H1 (cell line): Measurements from ENCODE around the gene ARMC9. TPM values are rescaled to one million over a fixed set of nuclear protein-coding genes. Genes with fewer than 3 reads are reported as not detected.

ENCODE experiments used
- CTCF ChIA-PET: fragments of 300-600 bp; sonication (Branson Sonifier 250); formaldehyde crosslinking; loops from one replicate; lab custom pipeline; 2021; ENCODE audit not compliant: partially characterized antibody; lab: Charles Lee
- POLR2A ChIA-PET: fragments of 300-600 bp; sonication (Branson Sonifier 250); formaldehyde crosslinking; loops from one replicate; lab custom pipeline; 2021; ENCODE audit warnings: inconsistent platforms; ENCODE audit not compliant: partially characterized antibody; lab: Charles Lee
- DNase-seq, 2 experiments: peaks; one replicate each; pipeline versions ENCODE4 v3.0.0 to v3.0.0-alpha.2; 2010 to 2022; ENCODE audit warnings: low spot score in 2 of 2, low read depth in 1 of 2, mixed read lengths in 1 of 2
- FAIRE-seq: peaks from 2 replicates; lab custom pipeline; 2011; peaks lifted over from hg19 to GRCh38; lab: Jason Lieb, UNC
- H2AFZ ChIP-seq: 2 replicates; pipeline ENCODE4 v1.8.1; 2012; ENCODE audit warnings: low read length, inconsistent platforms
- H2AK5ac ChIP-seq: 2 replicates; pipeline ENCODE4 v1.6.1; 2013; ENCODE audit warnings: low read depth, low read length
- H2BK120ac ChIP-seq: replicated peaks from 2 replicates; pipeline ENCODE3; 2013; ENCODE audit warnings: low read depth, low read length, inconsistent platforms
- H2BK12ac ChIP-seq: 2 replicates; pipeline ENCODE4 v1.6.1; 2013; ENCODE audit warnings: low read depth, low read length
- H2BK15ac ChIP-seq: 2 replicates; pipeline ENCODE4 v1.6.1; 2013; ENCODE audit warnings: low read length
- H2BK20ac ChIP-seq: 2 replicates; pipeline ENCODE4 v1.6.1; 2013; ENCODE audit warnings: low read length
- H2BK5ac ChIP-seq: 2 replicates; pipeline ENCODE4 v1.6.1; 2013; ENCODE audit warnings: low read depth, low read length
- H3K14ac ChIP-seq: 2 replicates; pipeline ENCODE4 v1.6.1; 2013; ENCODE audit warnings: inconsistent platforms; ENCODE audit not compliant: insufficient read length
- H3K18ac ChIP-seq: 2 replicates; pipeline ENCODE4 v1.6.1; 2013; ENCODE audit warnings: low read length; ENCODE audit errors: extremely low read depth
- H3K23ac ChIP-seq: 2 replicates; pipeline ENCODE4 v1.6.1; 2013; ENCODE audit warnings: inconsistent platforms; ENCODE audit not compliant: insufficient read length
- H3K23me2 ChIP-seq: 2 replicates; pipeline ENCODE4 v1.6.1; 2013; ENCODE audit warnings: low read depth, low read length
- H3K27ac ChIP-seq: 2 replicates; pipeline ENCODE4 v1.6.1; 2011; ENCODE audit warnings: low read depth, low read length, inconsistent platforms
- H3K27me3 ChIP-seq, 4 experiments: replicated peaks in 1 of 4; 1 replicate in 1 of 4; 2 replicates in 3 of 4; pipeline versions ENCODE4 v1.6.1 to v1.8.1; 2011 to 2013; ENCODE audit warnings: low read length in 3 of 4, mild to moderate bottlenecking in 3 of 4, inconsistent platforms in 2 of 4, mixed read lengths in 2 of 4, moderate library complexity in 1 of 4; ENCODE audit not compliant: control insufficient read depth in 3 of 4, insufficient read depth in 3 of 4; ENCODE audit errors: extremely low read depth in 1 of 4
- H3K36me3 ChIP-seq, 4 experiments: 2 replicates each; pipeline versions ENCODE4 v1.6.1 to v1.8.1; 2011 to 2013; ENCODE audit warnings: mild to moderate bottlenecking in 4 of 4, low read length in 3 of 4, moderate library complexity in 2 of 4, control low read depth in 1 of 4, inconsistent platforms in 1 of 4; ENCODE audit not compliant: insufficient read depth in 4 of 4, control insufficient read depth in 2 of 4
- H3K4ac ChIP-seq: replicated peaks from 2 replicates; pipeline ENCODE3; 2013; ENCODE audit warnings: low read length, low read depth, mixed read lengths, inconsistent platforms; ENCODE audit not compliant: insufficient read length
- H3K4me1 ChIP-seq, 4 experiments: replicated peaks in 1 of 4; 1 replicate in 1 of 4; 2 replicates in 3 of 4; pipeline versions ENCODE4 v1.6.1 to v1.8.1; 2011 to 2013; ENCODE audit warnings: low read length in 3 of 4, inconsistent platforms in 2 of 4, mixed read lengths in 1 of 4; ENCODE audit not compliant: insufficient read depth in 4 of 4, control insufficient read depth in 3 of 4
- H3K4me2 ChIP-seq, 2 experiments: 2 replicates each; pipeline versions ENCODE4 v1.6.1 to v1.8.1; 2011 to 2013; ENCODE audit warnings: low read depth in 2 of 2, low read length in 2 of 2, control low read depth in 1 of 2, inconsistent platforms in 1 of 2, mild to moderate bottlenecking in 1 of 2; ENCODE audit not compliant: insufficient read depth in 1 of 2
- H3K4me3 ChIP-seq, 4 experiments: fragments of 200-600, 300-600 bp in 1 of 4; sonication (generic), shearing (Covaris generic), sonication (Bioruptor Twin) in 1 of 4; 2 replicates each; pipeline versions ENCODE4 v1.5.1 to v1.8.1; 2011 to 2016; ENCODE audit warnings: low read length in 4 of 4, low read depth in 3 of 4, control low read depth in 2 of 4, inconsistent platforms in 2 of 4, mild to moderate bottlenecking in 2 of 4, mixed read lengths in 1 of 4, moderate library complexity in 1 of 4; ENCODE audit not compliant: insufficient read depth in 2 of 4; ENCODE audit errors: extremely low read depth in 1 of 4
- H3K56ac ChIP-seq: replicated peaks from 2 replicates; pipeline ENCODE3; 2013; ENCODE audit warnings: low read depth, mild to moderate bottlenecking, mixed read lengths, low read length, inconsistent platforms; ENCODE audit not compliant: insufficient read length
- H3K79me1 ChIP-seq: 2 replicates; pipeline ENCODE4 v1.6.1; 2013; ENCODE audit warnings: low read depth, low read length, control low read depth
- H3K79me2 ChIP-seq, 2 experiments: 2 replicates each; pipeline versions ENCODE4 v1.6.1 to v1.8.1; 2012 to 2013; ENCODE audit warnings: low read length in 2 of 2, mild to moderate bottlenecking in 2 of 2, inconsistent platforms in 1 of 2; ENCODE audit not compliant: insufficient read depth in 2 of 2, control insufficient read depth in 1 of 2
- H3K9ac ChIP-seq, 4 experiments: replicated peaks in 1 of 4; 1 replicate in 1 of 4; 2 replicates in 3 of 4; pipeline versions ENCODE4 v1.6.1 to v1.8.1; 2011 to 2013; ENCODE audit warnings: low read depth in 3 of 4, low read length in 3 of 4, control low read depth in 2 of 4, mild to moderate bottlenecking in 2 of 4, moderate library complexity in 2 of 4, inconsistent platforms in 1 of 4; ENCODE audit errors: extremely low read depth in 1 of 4
- H3K9me3 ChIP-seq, 2 experiments: 2 replicates each; pipeline versions ENCODE4 v1.6.1 to v1.8.1; 2012 to 2013; ENCODE audit warnings: mild to moderate bottlenecking in 2 of 2, moderate library complexity in 2 of 2, control low read depth in 1 of 2, inconsistent platforms in 1 of 2, low read depth in 1 of 2, low read length in 1 of 2, mixed read lengths in 1 of 2; ENCODE audit not compliant: insufficient read depth in 2 of 2
- H4K20me1 ChIP-seq, 2 experiments: replicated peaks in 1 of 2; 2 replicates each; pipeline versions ENCODE3 to v1.8.1; 2011 to 2013; ENCODE audit warnings: inconsistent platforms in 2 of 2, low read length in 2 of 2, mild to moderate bottlenecking in 1 of 2; ENCODE audit not compliant: insufficient read depth in 2 of 2, control insufficient read depth in 1 of 2
- H4K5ac ChIP-seq: 2 replicates; pipeline ENCODE4 v1.6.1; 2013; ENCODE audit warnings: low read length, low read depth, mixed read lengths, inconsistent platforms; ENCODE audit not compliant: insufficient read length
- H4K8ac ChIP-seq: 2 replicates; pipeline ENCODE4 v1.8.0; 2013; ENCODE audit warnings: mild to moderate bottlenecking, moderate library complexity, low read length, inconsistent platforms; ENCODE audit not compliant: insufficient read depth; ENCODE audit errors: extremely low read depth
- H4K91ac ChIP-seq: replicated peaks from 2 replicates; pipeline ENCODE3; 2013; ENCODE audit warnings: low read length, mixed read lengths, inconsistent platforms; ENCODE audit not compliant: insufficient read length
- GABPA ChIP-seq: IDR thresholded peaks from 2 replicates; pipeline ENCODE4 v1.6.1; 2011; ENCODE audit warnings: mild to moderate bottlenecking, low read length, moderate library complexity, borderline replicate concordance; ENCODE audit not compliant: insufficient read depth
- JUN ChIP-seq: IDR thresholded peaks from 2 replicates; pipeline ENCODE4 v1.6.1; 2011; ENCODE audit warnings: low read depth, mild to moderate bottlenecking, improper control_type of control experiment, low read length
- KDM5A ChIP-seq: fragments of 200-600 bp; IDR thresholded peaks from 2 replicates; pipeline ENCODE4 v1.7.1; 2012; ENCODE audit warnings: mild to moderate bottlenecking, low read length, inconsistent platforms, mixed read lengths
- NANOG ChIP-seq: IDR thresholded peaks from 2 replicates; pipeline ENCODE4 v1.6.1; 2011; ENCODE audit warnings: low read length, low read depth, mild to moderate bottlenecking, inconsistent platforms; ENCODE audit not compliant: insufficient read depth, poor library complexity, severe bottlenecking
- RXRA ChIP-seq: IDR thresholded peaks from 2 replicates; pipeline ENCODE4 v1.6.1; 2011; ENCODE audit warnings: low read depth, mild to moderate bottlenecking, low read length, moderate library complexity; ENCODE audit not compliant: insufficient read depth
- SIRT6 ChIP-seq: IDR thresholded peaks from one replicate; pipeline ENCODE4 v1.7.1; 2012; ENCODE audit warnings: low read length, inconsistent platforms
- TEAD4 ChIP-seq: IDR thresholded peaks from 2 replicates; pipeline ENCODE4 v1.6.1; 2012; ENCODE audit warnings: low read depth, low read length, inconsistent platforms, mixed read lengths
- WGBS, 2 experiments: shearing (Covaris generic) in 1 of 2; methylation state at CpG; one replicate each; pipeline versions ENCODE4 v1.1.6 to v1.1.7; 2013 to 2015; ENCODE audit warnings: low lambda C conversion rate in 2 of 2, mixed read lengths in 2 of 2, inconsistent platforms in 1 of 2, low coverage in 1 of 2, missing lambda C conversion rate in 1 of 2; ENCODE audit not compliant: insufficient replicate concordance in 2 of 2, insufficient coverage in 1 of 2, insufficient read length in 1 of 2; ENCODE audit errors: extremely low coverage in 1 of 2, missing lambda C conversion rate in 1 of 2; 5-methylcytosine and 5-hydroxymethylcytosine counted together
- polyA plus RNA-seq, 7 experiments: library from polyadenylated mRNA; depleted of rRNA in 3 of 7; stranded (reverse) in 5 of 7; unstranded in 2 of 7; fragments of >200 nt in 5 of 7; fragments of 200-250 nt in 2 of 7; gene quantifications; 1 replicate in 5 of 7; 2 replicates in 1 of 7; 4 replicates in 1 of 7; pipeline versions ENCODE4 v1.2.1 to v1.2.3, GENCODE V29; 2011 to 2013; ENCODE audit warnings: missing spikeins in 2 of 7, mixed read lengths in 2 of 7
- total RNA-seq: library from RNA; stranded (reverse); fragmentation: NEBNext Ultra II Directional; extraction: Animal tissue kit (Norgen Biotek cat#: 25700); gene quantifications from 2 replicates; pipeline ENCODE4 v1.2.1, GENCODE V29; 2021
- TF ChIP-seq, protein P1 (sequence below): IDR thresholded peaks from 2 replicates; pipeline ENCODE4 v1.6.1; 2012; ENCODE audit warnings: inconsistent platforms

The ARMC9 gene
- total and polyA plus RNA-seq, 2 of the 8 experiments (the other 6 are each of a cell fraction or from before 2014, with no cell fraction given) = 23.2 to 36.1 TPM

DNA sequence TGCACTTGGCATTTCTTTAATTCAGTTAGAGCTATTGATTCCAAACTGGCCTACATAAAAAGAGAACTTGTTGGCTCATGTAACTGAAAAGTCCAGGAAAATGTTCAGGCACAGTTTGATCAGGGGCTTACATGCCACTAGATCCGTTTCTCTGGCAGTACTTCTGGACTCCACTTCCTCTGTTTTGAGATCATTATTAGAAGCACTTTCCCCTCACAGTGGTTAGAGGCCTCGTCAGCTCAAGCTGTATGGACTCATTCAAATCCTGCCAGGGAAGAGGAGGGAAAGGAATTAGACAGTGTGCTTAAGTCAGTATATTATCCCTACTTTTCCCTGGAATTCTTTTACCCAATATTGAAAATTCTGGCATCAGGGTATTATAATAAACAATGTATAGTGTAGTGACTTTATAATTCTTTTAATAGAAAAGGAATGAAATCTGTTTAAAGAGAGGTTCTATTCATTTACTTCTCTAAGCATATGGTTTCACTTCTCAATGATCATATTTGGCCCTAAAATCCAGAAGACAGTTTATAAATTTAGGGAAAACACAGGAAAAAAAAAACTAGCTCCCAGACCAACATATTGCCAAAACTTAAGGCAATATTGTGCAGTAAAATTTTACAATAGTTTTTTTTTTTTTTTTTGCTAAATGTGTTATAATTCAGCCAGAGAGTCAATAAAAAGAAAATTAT lies 92.0 kb downstream of the ARMC9 start:
- Histone ChIP-seq H4K8ac (no peak overlapping the region), H2BK120ac (no peak overlapping the region), H2AK5ac (no peak overlapping the region), H3K9me3 (no peaks in the 10 kb centered on the region), H3K9ac (no peak overlapping the region), H2BK12ac (no peak overlapping the region), H2AFZ (no peak overlapping the region), H3K79me2 (no peaks in the 10 kb centered on the region), H3K27me3 (no peaks in the 10 kb centered on the region), H4K20me1 (no peaks in the 10 kb centered on the region), H3K14ac (no peak overlapping the region), H3K4me1 (no peaks in the 10 kb centered on the region), H2BK20ac (no peak overlapping the region), H2BK15ac (no peak overlapping the region)
- 95% methylated on average over 2 of the region's 2 CpGs; no CpG with 5 or more reads in 1 of the 2 experiments for WGBS, 2 experiments
- FAIRE-seq (no peak), DNase-seq (no peak)
- TF ChIP-seq SIRT6 = no peak
- no peak for TF ChIP-seq TEAD4
- TF ChIP-seq NANOG = no peak
- TF ChIP-seq GABPA = no peak
- no peak for TF ChIP-seq KDM5A
- TF ChIP-seq JUN = no peak
- TF ChIP-seq, protein P1, sequence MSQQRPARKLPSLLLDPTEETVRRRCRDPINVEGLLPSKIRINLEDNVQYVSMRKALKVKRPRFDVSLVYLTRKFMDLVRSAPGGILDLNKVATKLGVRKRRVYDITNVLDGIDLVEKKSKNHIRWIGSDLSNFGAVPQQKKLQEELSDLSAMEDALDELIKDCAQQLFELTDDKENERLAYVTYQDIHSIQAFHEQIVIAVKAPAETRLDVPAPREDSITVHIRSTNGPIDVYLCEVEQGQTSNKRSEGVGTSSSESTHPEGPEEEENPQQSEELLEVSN = no peak
- TF ChIP-seq RXRA = no peak
- TF ChIP-seq, all 59 proteins: peak for 0
- no peak overlapping the region for H3K4me2 ChIP-seq
- no peaks in the 10 kb centered on the region for H3K79me1 ChIP-seq
- no peak overlapping the region for H4K91ac ChIP-seq
- H3K4ac ChIP-seq = no peak overlapping the region
- H3K23ac ChIP-seq = no peak overlapping the region
- no peaks in the 10 kb centered on the region for H3K23me2 ChIP-seq
- no peak overlapping the region for H3K4me3 ChIP-seq
- H3K56ac ChIP-seq = no peak overlapping the region
- no peak overlapping the region for H3K27ac ChIP-seq
- POLR2A ChIA-PET = interaction anchor here (1.3 kb wide), 1 partner anchor 119 kb away, joined by 3 read pairs; no protein-coding TSS in a partner anchor
- CTCF ChIA-PET = interaction anchor here (1.0 to 2.5 kb wide), 8 partner anchors 9 to 117 kb away, joined by 3 to 10 read pairs (median 5); no protein-coding TSS in a partner anchor
- H3K36me3 ChIP-seq = peaks cover 0 to 3% (median 0%) of the 10 kb centered on the region in 4 experiments; a peak in 2 of 8 replicates
- no peak overlapping the region for H2BK5ac ChIP-seq
- no peak overlapping the region for H3K18ac ChIP-seq
- H4K5ac ChIP-seq = no peak overlapping the region
